Effector memory CD8-positive, alpha-beta T cell (primary cell): ENCODE measurements around the gene ATP12A.

Source experiments
- ATAC-seq: fragments of 150-1000 bp; cut with Tn5 transposase; replicated peaks from 2 replicates; pipeline ENCODE4 v1.10.0; 2021; ENCODE audit warnings: mild to moderate bottlenecking, moderate library complexity
- DNase-seq, 3 experiments: peaks; one replicate each; pipeline ENCODE4 v3.0.0; 2021
- H3K27ac Mint-ChIP-seq, 2 donors: one replicate each; pipeline ENCODE4 v1.8.0; 2022; ENCODE audit warnings: mild to moderate bottlenecking in 2 of 2, mixed read lengths in 2 of 2, moderate library complexity in 2 of 2
- H3K27me3 Mint-ChIP-seq, 2 donors: one replicate each; pipeline ENCODE4 v1.8.0; 2022; ENCODE audit warnings: mixed read lengths in 2 of 2
- H3K36me3 Mint-ChIP-seq: one replicate; pipeline ENCODE4 v1.8.0; 2022; ENCODE audit warnings: mild to moderate bottlenecking, moderate library complexity, mixed read lengths; ENCODE audit not compliant: insufficient read depth
- H3K4me1 Mint-ChIP-seq, 2 donors: one replicate each; pipeline ENCODE4 v1.8.0; 2022; ENCODE audit warnings: low read depth in 2 of 2, mixed read lengths in 2 of 2
- H3K4me3 Mint-ChIP-seq, 2 donors: one replicate each; pipeline ENCODE4 v1.8.0; 2022; ENCODE audit warnings: mild to moderate bottlenecking in 2 of 2, mixed read lengths in 2 of 2, moderate library complexity in 2 of 2
- H3K9me3 Mint-ChIP-seq, 2 donors: one replicate each; pipeline ENCODE4 v1.8.0; 2022; ENCODE audit warnings: mixed read lengths in 2 of 2

Gene ATP12A

GRCh38 chr13:24685314-24685713 is 5.1 kb downstream of the ATP12A start:
- Mint-ChIP-seq H3K27ac (no peak overlapping the region), H3K4me1 (peaks cover 27 to 31% of the 10 kb centered on the region in 2 donors), H3K4me3 (peak overlapping the region; percentile 32 to 53), H3K9me3 (no peaks in the 10 kb centered on the region), H3K36me3 (no peaks in the 10 kb centered on the region), H3K27me3 (peaks cover 29 to 54% of the 10 kb centered on the region in 2 donors)
- DNase-seq, result no peak
- ATAC-seq, result no peak

- ATAC-seq (no peak), DNase-seq (no peak)
- H3K4me1 Mint-ChIP-seq, result peaks cover 26 to 27% of the 10 kb centered on the region in 2 donors
- no peak overlapping the region for H3K4me3 Mint-ChIP-seq
- H3K9me3 Mint-ChIP-seq, result no peaks in the 10 kb centered on the region
- no peak overlapping the region for H3K27ac Mint-ChIP-seq
- peaks cover 48 to 77% of the 10 kb centered on the region in 2 donors for H3K27me3 Mint-ChIP-seq
- no peaks in the 10 kb centered on the region for H3K36me3 Mint-ChIP-seq
Measured at GRCh38 chr13:24687611-24688010, 7.4 kb downstream of the ATP12A start.

GRCh38 chr13:24688111-24688510 is 7.9 kb downstream of the ATP12A start:
- H3K4me3 Mint-ChIP-seq, result no peak overlapping the region
- peaks cover 26 to 27% of the 10 kb centered on the region in 2 donors for H3K4me1 Mint-ChIP-seq
- no peaks in the 10 kb centered on the region for H3K36me3 Mint-ChIP-seq
- ATAC-seq (no peak), DNase-seq (no peak)
- H3K9me3 Mint-ChIP-seq, result no peaks in the 10 kb centered on the region
- no peak overlapping the region for H3K27ac Mint-ChIP-seq
- H3K27me3 Mint-ChIP-seq, result peaks cover 53 to 82% of the 10 kb centered on the region in 2 donors

GRCh38 chr13:24688950-24689349 is 8.7 kb downstream of the ATP12A start:
- H3K36me3 Mint-ChIP-seq, result no peaks in the 10 kb centered on the region
- H3K4me1 Mint-ChIP-seq, result peaks cover 22 to 24% of the 10 kb centered on the region in 2 donors
- H3K4me3 Mint-ChIP-seq, result no peak overlapping the region
- no peak for ATAC-seq
- no peaks in the 10 kb centered on the region for H3K9me3 Mint-ChIP-seq
- peaks cover 61 to 90% of the 10 kb centered on the region in 2 donors for H3K27me3 Mint-ChIP-seq
- DNase-seq, result no peak
- H3K27ac Mint-ChIP-seq, result no peak overlapping the region

GRCh38 chr13:24691381-24691780 is 11.2 kb downstream of the ATP12A start:
- H3K4me1 Mint-ChIP-seq, result peaks cover 6 to 11% of the 10 kb centered on the region in 2 donors
- ATAC-seq (no peak), DNase-seq (no peak)
- peaks cover 70 to 94% of the 10 kb centered on the region in 2 donors for H3K27me3 Mint-ChIP-seq
- H3K36me3 Mint-ChIP-seq, result no peaks in the 10 kb centered on the region
- H3K9me3 Mint-ChIP-seq, result no peaks in the 10 kb centered on the region
- H3K4me3 Mint-ChIP-seq, result no peak overlapping the region
- H3K27ac Mint-ChIP-seq, result no peak overlapping the region

- no peaks in the 10 kb centered on the region for H3K9me3 Mint-ChIP-seq
- DNase-seq (no peak), ATAC-seq (no peak)
- H3K4me1 Mint-ChIP-seq, result peaks cover 6 to 11% of the 10 kb centered on the region in 2 donors
- H3K27me3 Mint-ChIP-seq, result peaks cover 63 to 84% of the 10 kb centered on the region in 2 donors
- no peaks in the 10 kb centered on the region for H3K36me3 Mint-ChIP-seq
- no peak overlapping the region for H3K27ac Mint-ChIP-seq
- no peak overlapping the region for H3K4me3 Mint-ChIP-seq
Measured at GRCh38 chr13:24692561-24692960, 12.4 kb downstream of the ATP12A start.

GRCh38 chr13:24693862-24694471 is 13.8 kb downstream of the ATP12A start:
- no peaks in the 10 kb centered on the region for H3K9me3 Mint-ChIP-seq
- no peak overlapping the region for H3K27ac Mint-ChIP-seq
- peak; percentile 75 for ATAC-seq
- peak in 2 of 3 experiments; percentile 15 to 20 for DNase-seq
- H3K4me1 Mint-ChIP-seq, result peaks cover 5 to 11% of the 10 kb centered on the region in 2 donors
- no peaks in the 10 kb centered on the region for H3K36me3 Mint-ChIP-seq
- H3K4me3 Mint-ChIP-seq, result peak overlapping the region; percentile 39 to 51
- peaks cover 59 to 81% of the 10 kb centered on the region in 2 donors for H3K27me3 Mint-ChIP-seq

GRCh38 chr13:24694907-24695306 is 14.7 kb downstream of the ATP12A start:
- Mint-ChIP-seq H3K27me3 (peaks cover 61 to 81% of the 10 kb centered on the region in 2 donors), H3K4me3 (no peak overlapping the region), H3K27ac (no peak overlapping the region), H3K4me1 (peaks cover 5 to 11% of the 10 kb centered on the region in 2 donors), H3K36me3 (no peaks in the 10 kb centered on the region), H3K9me3 (no peaks in the 10 kb centered on the region)
- ATAC-seq (no peak), DNase-seq (no peak)

GRCh38 chr13:24698686-24699085 is 18.5 kb downstream of the ATP12A start:
- no peak for DNase-seq
- ATAC-seq, result no peak
- H3K36me3 Mint-ChIP-seq, result no peaks in the 10 kb centered on the region
- H3K9me3 Mint-ChIP-seq, result no peaks in the 10 kb centered on the region
- no peak overlapping the region for H3K4me3 Mint-ChIP-seq
- H3K4me1 Mint-ChIP-seq, result peaks cover 5 to 7% of the 10 kb centered on the region in 2 donors
- H3K27ac Mint-ChIP-seq, result no peak overlapping the region
- peaks cover 40 to 56% of the 10 kb centered on the region in 2 donors for H3K27me3 Mint-ChIP-seq

- H3K27me3 Mint-ChIP-seq, result peaks cover 32 to 47% of the 10 kb centered on the region in 2 donors
- H3K4me3 Mint-ChIP-seq, result no peak overlapping the region
- ATAC-seq, result no peak
Measured at GRCh38 chr13:24699541-24699940, 19.3 kb downstream of the ATP12A start.

GRCh38 chr13:24700539-24700938 is 20.3 kb downstream of the ATP12A start:
- no peak overlapping the region for H3K27ac Mint-ChIP-seq
- H3K27me3 Mint-ChIP-seq, result peaks cover 32 to 43% of the 10 kb centered on the region in 2 donors
- H3K9me3 Mint-ChIP-seq, result no peaks in the 10 kb centered on the region
- no peak for ATAC-seq
- no peak overlapping the region for H3K4me3 Mint-ChIP-seq
- no peaks in the 10 kb centered on the region for H3K4me1 Mint-ChIP-seq
- H3K36me3 Mint-ChIP-seq, result no peaks in the 10 kb centered on the region
- DNase-seq, result no peak

More at GRCh38 chr13:24699541-24699940, 19.3 kb downstream of the ATP12A start:
- no peaks in the 10 kb centered on the region for H3K9me3 Mint-ChIP-seq
- no peak overlapping the region for H3K27ac Mint-ChIP-seq
- DNase-seq, result no peak
- H3K36me3 Mint-ChIP-seq, result no peaks in the 10 kb centered on the region
- H3K4me1 Mint-ChIP-seq, result no peaks in the 10 kb centered on the region

- Mint-ChIP-seq H3K4me3 (no peak overlapping the region), H3K9me3 (no peaks in the 10 kb centered on the region), H3K27ac (peak overlapping the region in 1 of 2 donors; percentile 20), H3K36me3 (peaks cover 2% of the 10 kb centered on the region), H3K4me1 (peaks cover 7 to 14% of the 10 kb centered on the region in 2 donors), H3K27me3 (no peaks in the 10 kb centered on the region)
- ATAC-seq (no peak), DNase-seq (no peak)
Measured at GRCh38 chr13:24706886-24707585, 26.8 kb downstream of the ATP12A start.

- DNase-seq (peak; percentile 47 to 55 (median 53)), ATAC-seq (peak; percentile 96)
- H3K36me3 Mint-ChIP-seq, result peaks cover 2% of the 10 kb centered on the region
- peak overlapping the region; percentile 55 to 58 for H3K4me3 Mint-ChIP-seq
- H3K9me3 Mint-ChIP-seq, result no peaks in the 10 kb centered on the region
- H3K4me1 Mint-ChIP-seq, result peaks cover 7 to 14% of the 10 kb centered on the region in 2 donors
- no peaks in the 10 kb centered on the region for H3K27me3 Mint-ChIP-seq
- H3K27ac Mint-ChIP-seq, result peak overlapping the region; percentile 36 to 86
Measured at GRCh38 chr13:24709186-24709913, 29.1 kb downstream of the ATP12A start.
